Transverse colon (tissue), 4 donors: ENCODE data around the gene E4F1.

Experiments
- CTCF ChIP-seq, 5 experiments: fragments of 200-600 bp in 3 of 5; fragments of 450-650 bp in 2 of 5; sonication (generic) in 3 of 5; IDR thresholded peaks; 1 replicate in 2 of 5; 2 replicates in 3 of 5; pipeline ENCODE4 v1.5.1; 2016 to 2017; ENCODE audit warnings: antibody characterized with exemption in 5 of 5, inconsistent platforms in 3 of 5, mild to moderate bottlenecking in 2 of 5, moderate library complexity in 1 of 5
- POLR2AphosphoS5 ChIP-seq, 3 donors: sonication (generic); formaldehyde crosslinking; IDR thresholded peaks; one replicate each; pipeline ENCODE4 v1.6.1; 2016; ENCODE audit warnings: antibody characterized with exemption in 3 of 3

DNA sequence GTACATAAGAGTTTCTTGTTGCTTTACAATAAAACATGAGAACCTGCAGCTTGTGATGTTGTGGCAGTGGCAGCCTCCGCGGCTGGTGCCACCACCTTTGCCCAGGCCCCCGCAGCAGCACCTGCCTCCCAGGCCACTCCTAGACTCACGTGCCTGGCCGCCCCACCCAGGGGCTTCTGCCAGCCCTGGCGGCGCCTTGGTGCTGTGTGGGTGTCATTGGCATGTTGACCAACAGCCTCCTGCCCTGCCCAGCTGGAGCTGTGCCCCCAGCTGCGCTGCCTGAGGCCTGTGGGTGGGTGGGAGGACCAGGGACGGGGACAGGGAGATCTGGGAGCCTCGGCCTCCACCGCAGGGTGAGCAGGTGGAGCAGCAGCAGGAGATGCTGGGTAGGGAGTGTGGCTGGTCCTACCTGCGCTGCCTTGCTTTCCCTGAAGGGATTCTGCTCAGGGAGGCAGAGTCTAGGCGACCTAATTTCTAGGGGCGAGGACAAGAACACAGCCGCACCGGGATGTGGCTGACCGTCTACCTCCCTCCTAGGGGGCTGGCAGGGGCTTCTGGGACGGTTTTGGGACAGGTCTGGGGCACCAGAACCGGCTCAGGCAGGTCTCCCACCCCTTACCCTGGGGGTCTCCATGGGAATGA is 12.4 kb downstream of the E4F1 start:
- TF ChIP-seq CTCF (IDR thresholded peaks at IDR 0.05) (no peak), POLR2AphosphoS5 (IDR thresholded peaks at IDR 0.05) (no peak)
